HG02642 (cell line): ENCODE data around the gene CRACR2A.

ENCODE experiments used
- ATAC-seq: cut with Tn5 transposase; IDR thresholded peaks from one replicate; pipeline ENCODE4 v1.9.1; 2021; ENCODE audit warnings: mild to moderate bottlenecking; ENCODE audit not compliant: unreplicated experiment, poor library complexity

CRACR2A gene

GRCh38 chr12:3602488-3602887 is 150.4 kb downstream of the CRACR2A start:
- ATAC-seq = no peak

GRCh38 chr12:3601461-3602150 is 151.3 kb downstream of the CRACR2A start:
- no peak for ATAC-seq

GRCh38 chr12:3600951-3601350 is 152.0 kb downstream of the CRACR2A start:
- ATAC-seq = no peak

- ATAC-seq = no peak
Measured at GRCh38 chr12:3600039-3600720, 152.7 kb downstream of the CRACR2A start.

GRCh38 chr12:3598896-3599860 is 153.7 kb downstream of the CRACR2A start:
- no peak for ATAC-seq

- ATAC-seq = no peak
Measured at GRCh38 chr12:3597526-3598210, 155.2 kb downstream of the CRACR2A start.

GRCh38 chr12:3596703-3597415 is 156.1 kb downstream of the CRACR2A start:
- no peak for ATAC-seq

GRCh38 chr12:3595721-3596120 is 157.2 kb downstream of the CRACR2A start:
- no peak for ATAC-seq

GRCh38 chr12:3594966-3595365 is 157.9 kb downstream of the CRACR2A start:
- ATAC-seq = no peak

GRCh38 chr12:3593906-3594483 is 158.9 kb downstream of the CRACR2A start:
- ATAC-seq = no peak

GRCh38 chr12:3592856-3593625 is 159.9 kb downstream of the CRACR2A start:
- ATAC-seq = no peak

- no peak for ATAC-seq
Measured at GRCh38 chr12:3589745-3590144, 163.2 kb downstream of the CRACR2A start.

GRCh38 chr12:3587402-3588013 is 165.4 kb downstream of the CRACR2A start:
- ATAC-seq = no peak

- ATAC-seq = no peak
Measured at GRCh38 chr12:3583656-3584334, 169.1 kb downstream of the CRACR2A start.

GRCh38 chr12:3580094-3580749 is 172.7 kb downstream of the CRACR2A start:
- ATAC-seq = no peak

GRCh38 chr12:3579446-3580093 is 173.3 kb downstream of the CRACR2A start:
- no peak for ATAC-seq

GRCh38 chr12:3578557-3578956 is 174.4 kb downstream of the CRACR2A start:
- ATAC-seq = no peak
